ENCODE data around the gene TRPV5. TPM values are rescaled to one million over a fixed set of nuclear protein-coding genes. Genes with fewer than 3 reads are reported as not detected.

The TRPV5 gene
- total and polyA plus RNA-seq, 9 donors: not detected

- no peak for DNase-seq
- intact Hi-C loops (cut with DNase I): loop anchor here in 1 of 4 donors (10.0 kb wide), 1 partner anchor 338 kb away; no protein-coding TSS in a partner anchor
- Histone ChIP-seq H3K36me3 (no peaks in the 10 kb centered on the region), H3K4me3 (no peak overlapping the region), H3K27me3 (no peaks in the 10 kb centered on the region), H3K4me1 (ENCODE audit: insufficient read depth) (no peaks in the 10 kb centered on the region), H3K9me3 (no peaks in the 10 kb centered on the region), H3K27ac (no peak overlapping the region)
- TF ChIP-seq, protein P1, sequence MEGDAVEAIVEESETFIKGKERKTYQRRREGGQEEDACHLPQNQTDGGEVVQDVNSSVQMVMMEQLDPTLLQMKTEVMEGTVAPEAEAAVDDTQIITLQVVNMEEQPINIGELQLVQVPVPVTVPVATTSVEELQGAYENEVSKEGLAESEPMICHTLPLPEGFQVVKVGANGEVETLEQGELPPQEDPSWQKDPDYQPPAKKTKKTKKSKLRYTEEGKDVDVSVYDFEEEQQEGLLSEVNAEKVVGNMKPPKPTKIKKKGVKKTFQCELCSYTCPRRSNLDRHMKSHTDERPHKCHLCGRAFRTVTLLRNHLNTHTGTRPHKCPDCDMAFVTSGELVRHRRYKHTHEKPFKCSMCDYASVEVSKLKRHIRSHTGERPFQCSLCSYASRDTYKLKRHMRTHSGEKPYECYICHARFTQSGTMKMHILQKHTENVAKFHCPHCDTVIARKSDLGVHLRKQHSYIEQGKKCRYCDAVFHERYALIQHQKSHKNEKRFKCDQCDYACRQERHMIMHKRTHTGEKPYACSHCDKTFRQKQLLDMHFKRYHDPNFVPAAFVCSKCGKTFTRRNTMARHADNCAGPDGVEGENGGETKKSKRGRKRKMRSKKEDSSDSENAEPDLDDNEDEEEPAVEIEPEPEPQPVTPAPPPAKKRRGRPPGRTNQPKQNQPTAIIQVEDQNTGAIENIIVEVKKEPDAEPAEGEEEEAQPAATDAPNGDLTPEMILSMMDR (IDR thresholded peaks at IDR 0.05): no peak
- no peak for TF ChIP-seq POLR2A (IDR thresholded peaks at IDR 0.05)
- no peak for TF ChIP-seq EP300 (IDR thresholded peaks at IDR 0.05)
- 77 to 85% (median 82%) methylated on average over 9 of the region's 9 CpGs for WGBS, 3 donors
These were observed 57.1 kb downstream of the TRPV5 start for GRCh38 chr7:142876236-142876960.

- intact Hi-C loops (cut with DNase I): loop anchor here in 1 of 4 donors (10.0 kb wide), 1 partner anchor 339 kb away; no protein-coding TSS in a partner anchor
- H3K9me3 ChIP-seq: no peaks in the 10 kb centered on the region
- H3K27me3 ChIP-seq: no peaks in the 10 kb centered on the region
- TF ChIP-seq POLR2A (IDR thresholded peaks at IDR 0.05): no peak
- TF ChIP-seq, protein P1 (IDR thresholded peaks at IDR 0.05): no peak
- no peak for TF ChIP-seq EP300 (IDR thresholded peaks at IDR 0.05)
- H3K4me1 ChIP-seq (ENCODE audit: insufficient read depth): no peaks in the 10 kb centered on the region
- no peaks in the 10 kb centered on the region for H3K36me3 ChIP-seq
- DNase-seq: no peak
- no peak overlapping the region for H3K27ac ChIP-seq
- 80 to 83% (median 82%) methylated on average over 14 of the region's 14 CpGs for WGBS, 3 donors
- H3K4me3 ChIP-seq: no peak overlapping the region
These were observed 58.1 kb downstream of the TRPV5 start for GRCh38 chr7:142875456-142875855.

DNA sequence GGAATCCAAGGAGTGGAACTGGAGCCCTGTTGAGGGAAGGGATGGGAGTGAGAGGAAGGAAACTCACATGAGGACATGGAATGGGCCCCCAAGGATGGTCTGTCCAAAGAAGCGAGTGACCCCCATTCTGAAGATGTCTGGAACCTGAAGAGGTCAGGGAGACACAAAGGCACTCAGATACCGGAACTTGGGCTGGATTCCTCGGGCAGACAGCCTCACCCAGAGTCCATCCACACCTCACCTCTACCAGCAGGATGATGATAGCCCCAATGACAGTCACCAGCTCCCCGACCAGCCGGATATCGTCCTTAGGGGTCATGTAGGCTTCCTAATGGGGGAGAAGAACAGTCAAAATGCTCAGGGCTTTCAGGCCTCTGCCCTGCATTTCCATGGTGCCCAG is 58.7 kb downstream of the TRPV5 start:
- Histone ChIP-seq H3K9me3 (no peaks in the 10 kb centered on the region), H3K4me1 (ENCODE audit: insufficient read depth) (no peaks in the 10 kb centered on the region), H3K36me3 (no peaks in the 10 kb centered on the region), H3K4me3 (no peak overlapping the region), H3K27ac (no peak overlapping the region), H3K27me3 (no peaks in the 10 kb centered on the region)
- intact Hi-C loops (cut with DNase I): loop anchor here in 1 of 4 donors (10.0 kb wide), 1 partner anchor 340 kb away; no protein-coding TSS in a partner anchor
- TF ChIP-seq, protein P1 (IDR thresholded peaks at IDR 0.05): no peak
- TF ChIP-seq EP300 (IDR thresholded peaks at IDR 0.05) (no peak), POLR2A (IDR thresholded peaks at IDR 0.05) (no peak)
- WGBS, 3 donors: 87 to 94% (median 90%) methylated on average over 6 of the region's 6 CpGs
- no peak for DNase-seq

DNA sequence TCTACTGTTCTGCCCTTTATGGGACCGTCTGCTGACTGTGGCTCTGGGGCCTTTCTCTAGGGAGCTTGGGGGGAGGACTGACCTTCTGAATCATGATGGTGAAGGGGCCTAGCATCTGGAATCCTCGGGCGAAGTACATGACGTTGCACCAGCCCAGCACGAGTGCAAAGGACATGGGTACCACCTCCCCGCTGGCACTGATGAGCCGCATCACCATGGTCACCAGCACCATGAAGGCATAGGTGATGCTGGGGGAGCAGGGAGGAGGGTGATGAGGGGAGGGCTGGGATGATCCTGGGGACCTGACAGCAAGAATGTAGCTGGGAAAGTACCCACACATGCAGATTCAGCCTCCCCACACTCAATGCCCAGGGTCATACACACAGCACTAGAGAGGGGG is 59.1 kb downstream of the TRPV5 start:
- Histone ChIP-seq H3K9me3 (no peaks in the 10 kb centered on the region), H3K27me3 (no peaks in the 10 kb centered on the region), H3K4me1 (ENCODE audit: insufficient read depth) (no peaks in the 10 kb centered on the region), H3K27ac (no peak overlapping the region), H3K36me3 (no peaks in the 10 kb centered on the region), H3K4me3 (no peak overlapping the region)
- intact Hi-C loops (cut with DNase I): loop anchor here in 1 of 4 donors (10.0 kb wide), 1 partner anchor 340 kb away; no protein-coding TSS in a partner anchor
- WGBS, 3 donors: 83 to 87% (median 87%) methylated on average over 7 of the region's 7 CpGs
- no peak for DNase-seq
- TF ChIP-seq EP300 (IDR thresholded peaks at IDR 0.05) (no peak), POLR2A (IDR thresholded peaks at IDR 0.05) (no peak)
- TF ChIP-seq, protein P1 (IDR thresholded peaks at IDR 0.05): no peak
